SK-N-SH treated with all-trans-retinoic acid at 6 μM for 48 hours (cell line): Measurements from ENCODE around the gene CAAP1.

Experiments used
- CSDC2 ChIP-seq: fragments of 250-450 bp; sonication (Bioruptor Pico); IDR thresholded peaks from 2 replicates; pipeline ENCODE4 v1.5.0; 2020; ENCODE audit warnings: mild to moderate bottlenecking, moderate library complexity
- ESRRG ChIP-seq: fragments of 250-450 bp; sonication (Bioruptor Pico); IDR thresholded peaks from 2 replicates; pipeline ENCODE4 v1.6.1; 2021; ENCODE audit warnings: mild to moderate bottlenecking
- GLIS3 ChIP-seq: fragments of 250-450 bp; sonication (Bioruptor Pico); IDR thresholded peaks from 2 replicates; pipeline ENCODE4 v1.5.0; 2020; ENCODE audit warnings: mild to moderate bottlenecking, moderate library complexity
- OSR1 ChIP-seq: fragments of 250-450 bp; sonication (Bioruptor Pico); IDR thresholded peaks from 2 replicates; pipeline ENCODE4 v1.8.0; 2022; ENCODE audit warnings: moderate library complexity, mild to moderate bottlenecking, inconsistent platforms
- RARB ChIP-seq: fragments of 250-450 bp; sonication (Bioruptor Pico); IDR thresholded peaks from 2 replicates; pipeline ENCODE4 v1.8.0; 2021; ENCODE audit warnings: mild to moderate bottlenecking, moderate library complexity
- SNAI2 ChIP-seq: fragments of 250-450 bp; sonication (Bioruptor Pico); IDR thresholded peaks from 2 replicates; pipeline ENCODE4 v1.5.0; 2020; ENCODE audit warnings: mild to moderate bottlenecking, moderate library complexity
- ZFP3 ChIP-seq: fragments of 250-450 bp; sonication (Bioruptor Pico); IDR thresholded peaks from 2 replicates; pipeline ENCODE4 v1.5.0; 2020; ENCODE audit warnings: mild to moderate bottlenecking, moderate library complexity
- ZFP30 ChIP-seq: fragments of 450-650 bp; formaldehyde crosslinking; IDR thresholded peaks from 2 replicates; pipeline ENCODE4 v1.5.0; 2022; ENCODE audit warnings: mild to moderate bottlenecking, moderate library complexity
- ZNF565 ChIP-seq: fragments of 450-650 bp; formaldehyde crosslinking; conservative IDR thresholded peaks from 2 replicates; pipeline ENCODE4 v1.5.0; 2020; ENCODE audit warnings: low read depth, mild to moderate bottlenecking, moderate library complexity
- TF ChIP-seq, protein P1 (sequence below): fragments of 250-450 bp; sonication (Bioruptor Pico); IDR thresholded peaks from 2 replicates; pipeline ENCODE4 v1.5.1; 2021; ENCODE audit warnings: mild to moderate bottlenecking, moderate library complexity
- TF ChIP-seq, protein P2 (sequence below): fragments of 250-450 bp; sonication (Bioruptor Pico); IDR thresholded peaks from 2 replicates; pipeline ENCODE4 v1.5.1; 2020; ENCODE audit warnings: low read depth, mild to moderate bottlenecking, moderate library complexity
- TF ChIP-seq, protein P3 (sequence below): fragments of 250-450 bp; sonication (Bioruptor Pico); IDR thresholded peaks from 2 replicates; pipeline ENCODE4 v1.5.0; 2020; ENCODE audit warnings: mild to moderate bottlenecking, moderate library complexity

DNA sequence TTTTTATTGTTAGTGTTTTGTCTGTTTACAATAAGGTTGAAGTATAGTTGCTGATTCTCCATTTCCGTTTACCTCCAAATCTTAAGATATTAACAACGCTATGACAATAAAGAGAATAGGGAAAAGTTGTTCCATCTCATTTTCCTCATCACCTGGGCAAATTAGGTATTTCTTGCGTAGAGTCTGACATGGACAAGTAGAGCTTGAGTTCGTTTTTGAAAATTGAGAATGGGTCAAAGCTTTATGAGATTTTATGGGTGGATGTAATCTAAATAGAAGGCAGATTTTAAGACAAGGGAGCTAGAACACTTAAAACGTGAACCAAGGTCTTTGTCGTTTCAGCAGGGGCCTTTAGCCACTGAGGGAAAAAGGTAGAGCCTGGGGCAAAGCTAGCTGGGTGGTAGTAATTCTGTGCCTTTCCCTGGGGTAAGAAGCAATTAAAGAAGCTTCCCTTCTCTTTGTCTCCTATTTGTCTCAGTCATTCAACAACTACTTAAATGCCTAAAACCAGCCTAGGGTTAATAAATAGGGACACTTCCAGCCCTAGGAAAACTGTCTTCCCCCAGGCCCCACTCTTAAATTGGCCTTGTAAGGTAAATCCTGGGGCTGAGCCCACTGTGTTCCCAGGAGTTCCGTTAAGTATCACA is 551 bp upstream of the CAAP1 start:
- TF ChIP-seq SNAI2 (CRISPR knock-in tag) (no peak), ESRRG (CRISPR knock-in tag) (no peak), CSDC2 (CRISPR knock-in tag) (no peak), GLIS3 (no peak), RARB (CRISPR knock-in tag) (no peak), ZFP30 (no peak), ZNF565 (CRISPR knock-in tag) (no peak), ZFP3 (CRISPR knock-in tag) (no peak), OSR1 (no peak)
- TF ChIP-seq, protein P1, sequence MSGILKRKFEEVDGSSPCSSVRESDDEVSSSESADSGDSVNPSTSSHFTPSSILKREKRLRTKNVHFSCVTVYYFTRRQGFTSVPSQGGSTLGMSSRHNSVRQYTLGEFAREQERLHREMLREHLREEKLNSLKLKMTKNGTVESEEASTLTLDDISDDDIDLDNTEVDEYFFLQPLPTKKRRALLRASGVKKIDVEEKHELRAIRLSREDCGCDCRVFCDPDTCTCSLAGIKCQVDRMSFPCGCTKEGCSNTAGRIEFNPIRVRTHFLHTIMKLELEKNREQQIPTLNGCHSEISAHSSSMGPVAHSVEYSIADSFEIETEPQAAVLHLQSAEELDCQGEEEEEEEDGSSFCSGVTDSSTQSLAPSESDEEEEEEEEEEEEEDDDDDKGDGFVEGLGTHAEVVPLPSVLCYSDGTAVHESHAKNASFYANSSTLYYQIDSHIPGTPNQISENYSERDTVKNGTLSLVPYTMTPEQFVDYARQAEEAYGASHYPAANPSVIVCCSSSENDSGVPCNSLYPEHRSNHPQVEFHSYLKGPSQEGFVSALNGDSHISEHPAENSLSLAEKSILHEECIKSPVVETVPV = no peak
- TF ChIP-seq, protein P2, sequence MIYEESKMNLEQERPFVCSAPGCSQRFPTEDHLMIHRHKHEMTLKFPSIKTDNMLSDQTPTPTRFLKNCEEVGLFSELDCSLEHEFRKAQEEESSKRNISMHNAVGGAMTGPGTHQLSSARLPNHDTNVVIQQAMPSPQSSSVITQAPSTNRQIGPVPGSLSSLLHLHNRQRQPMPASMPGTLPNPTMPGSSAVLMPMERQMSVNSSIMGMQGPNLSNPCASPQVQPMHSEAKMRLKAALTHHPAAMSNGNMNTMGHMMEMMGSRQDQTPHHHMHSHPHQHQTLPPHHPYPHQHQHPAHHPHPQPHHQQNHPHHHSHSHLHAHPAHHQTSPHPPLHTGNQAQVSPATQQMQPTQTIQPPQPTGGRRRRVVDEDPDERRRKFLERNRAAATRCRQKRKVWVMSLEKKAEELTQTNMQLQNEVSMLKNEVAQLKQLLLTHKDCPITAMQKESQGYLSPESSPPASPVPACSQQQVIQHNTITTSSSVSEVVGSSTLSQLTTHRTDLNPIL (CRISPR knock-in tag) = no peak
- TF ChIP-seq, protein P3, sequence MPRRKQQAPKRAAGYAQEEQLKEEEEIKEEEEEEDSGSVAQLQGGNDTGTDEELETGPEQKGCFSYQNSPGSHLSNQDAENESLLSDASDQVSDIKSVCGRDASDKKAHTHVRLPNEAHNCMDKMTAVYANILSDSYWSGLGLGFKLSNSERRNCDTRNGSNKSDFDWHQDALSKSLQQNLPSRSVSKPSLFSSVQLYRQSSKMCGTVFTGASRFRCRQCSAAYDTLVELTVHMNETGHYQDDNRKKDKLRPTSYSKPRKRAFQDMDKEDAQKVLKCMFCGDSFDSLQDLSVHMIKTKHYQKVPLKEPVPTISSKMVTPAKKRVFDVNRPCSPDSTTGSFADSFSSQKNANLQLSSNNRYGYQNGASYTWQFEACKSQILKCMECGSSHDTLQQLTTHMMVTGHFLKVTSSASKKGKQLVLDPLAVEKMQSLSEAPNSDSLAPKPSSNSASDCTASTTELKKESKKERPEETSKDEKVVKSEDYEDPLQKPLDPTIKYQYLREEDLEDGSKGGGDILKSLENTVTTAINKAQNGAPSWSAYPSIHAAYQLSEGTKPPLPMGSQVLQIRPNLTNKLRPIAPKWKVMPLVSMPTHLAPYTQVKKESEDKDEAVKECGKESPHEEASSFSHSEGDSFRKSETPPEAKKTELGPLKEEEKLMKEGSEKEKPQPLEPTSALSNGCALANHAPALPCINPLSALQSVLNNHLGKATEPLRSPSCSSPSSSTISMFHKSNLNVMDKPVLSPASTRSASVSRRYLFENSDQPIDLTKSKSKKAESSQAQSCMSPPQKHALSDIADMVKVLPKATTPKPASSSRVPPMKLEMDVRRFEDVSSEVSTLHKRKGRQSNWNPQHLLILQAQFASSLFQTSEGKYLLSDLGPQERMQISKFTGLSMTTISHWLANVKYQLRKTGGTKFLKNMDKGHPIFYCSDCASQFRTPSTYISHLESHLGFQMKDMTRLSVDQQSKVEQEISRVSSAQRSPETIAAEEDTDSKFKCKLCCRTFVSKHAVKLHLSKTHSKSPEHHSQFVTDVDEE (CRISPR knock-in tag) = no peak
